GM20000 (cell line): Measurements from ENCODE around the gene MSANTD1.

Experiments
- DNase-seq: peaks from one replicate; pipeline ENCODE4 v3.0.0; 2012; ENCODE audit warnings: low spot score
- TF ChIP-seq, protein P1 (sequence below): IDR thresholded peaks from 2 replicates; pipeline ENCODE4 v1.5.1; 2012; ENCODE audit warnings: mild to moderate bottlenecking, control low read depth; ENCODE audit errors: extremely low read depth, missing control alignments

MSANTD1 gene

DNA sequence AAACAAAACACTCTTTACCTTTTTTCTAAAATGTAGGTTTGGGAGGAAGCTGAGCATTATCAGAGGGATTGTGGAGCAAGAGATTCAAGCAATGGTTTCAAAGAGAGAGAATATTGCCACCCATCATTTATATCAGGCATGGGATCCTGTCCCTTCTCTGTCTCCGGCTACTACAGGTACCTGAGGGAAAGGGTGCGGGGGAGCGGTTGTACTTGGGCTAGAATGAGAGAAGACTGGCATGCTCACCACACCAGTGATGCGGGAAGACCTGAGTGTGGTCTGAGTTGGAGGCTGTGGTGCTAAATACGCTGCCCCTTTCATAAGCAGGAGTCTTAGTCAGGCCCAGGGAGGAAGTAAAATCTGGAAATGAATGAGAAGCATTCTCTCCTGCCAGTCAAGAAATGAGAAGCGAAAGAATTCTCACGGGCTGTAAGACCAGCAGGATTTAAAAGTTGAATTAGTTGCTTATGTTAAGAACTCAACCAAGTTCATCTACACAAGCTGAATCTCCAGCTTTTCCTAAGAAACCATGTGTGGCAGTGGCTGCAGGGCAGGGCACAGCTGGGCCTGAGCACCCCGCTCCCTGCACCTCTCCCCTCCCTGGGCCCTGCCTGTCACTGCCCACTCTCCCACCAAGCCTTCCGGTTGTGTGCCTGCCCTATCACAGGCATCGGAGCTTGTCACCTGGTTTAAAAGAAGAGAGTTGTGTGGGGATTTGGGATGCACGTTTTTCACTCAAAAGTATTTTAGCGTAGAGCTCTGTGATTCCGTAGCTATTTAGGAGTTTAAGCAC lies 24.8 kb upstream of the MSANTD1 start:
- no peak for DNase-seq
- TF ChIP-seq, protein P1, sequence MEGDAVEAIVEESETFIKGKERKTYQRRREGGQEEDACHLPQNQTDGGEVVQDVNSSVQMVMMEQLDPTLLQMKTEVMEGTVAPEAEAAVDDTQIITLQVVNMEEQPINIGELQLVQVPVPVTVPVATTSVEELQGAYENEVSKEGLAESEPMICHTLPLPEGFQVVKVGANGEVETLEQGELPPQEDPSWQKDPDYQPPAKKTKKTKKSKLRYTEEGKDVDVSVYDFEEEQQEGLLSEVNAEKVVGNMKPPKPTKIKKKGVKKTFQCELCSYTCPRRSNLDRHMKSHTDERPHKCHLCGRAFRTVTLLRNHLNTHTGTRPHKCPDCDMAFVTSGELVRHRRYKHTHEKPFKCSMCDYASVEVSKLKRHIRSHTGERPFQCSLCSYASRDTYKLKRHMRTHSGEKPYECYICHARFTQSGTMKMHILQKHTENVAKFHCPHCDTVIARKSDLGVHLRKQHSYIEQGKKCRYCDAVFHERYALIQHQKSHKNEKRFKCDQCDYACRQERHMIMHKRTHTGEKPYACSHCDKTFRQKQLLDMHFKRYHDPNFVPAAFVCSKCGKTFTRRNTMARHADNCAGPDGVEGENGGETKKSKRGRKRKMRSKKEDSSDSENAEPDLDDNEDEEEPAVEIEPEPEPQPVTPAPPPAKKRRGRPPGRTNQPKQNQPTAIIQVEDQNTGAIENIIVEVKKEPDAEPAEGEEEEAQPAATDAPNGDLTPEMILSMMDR = no peak

DNA sequence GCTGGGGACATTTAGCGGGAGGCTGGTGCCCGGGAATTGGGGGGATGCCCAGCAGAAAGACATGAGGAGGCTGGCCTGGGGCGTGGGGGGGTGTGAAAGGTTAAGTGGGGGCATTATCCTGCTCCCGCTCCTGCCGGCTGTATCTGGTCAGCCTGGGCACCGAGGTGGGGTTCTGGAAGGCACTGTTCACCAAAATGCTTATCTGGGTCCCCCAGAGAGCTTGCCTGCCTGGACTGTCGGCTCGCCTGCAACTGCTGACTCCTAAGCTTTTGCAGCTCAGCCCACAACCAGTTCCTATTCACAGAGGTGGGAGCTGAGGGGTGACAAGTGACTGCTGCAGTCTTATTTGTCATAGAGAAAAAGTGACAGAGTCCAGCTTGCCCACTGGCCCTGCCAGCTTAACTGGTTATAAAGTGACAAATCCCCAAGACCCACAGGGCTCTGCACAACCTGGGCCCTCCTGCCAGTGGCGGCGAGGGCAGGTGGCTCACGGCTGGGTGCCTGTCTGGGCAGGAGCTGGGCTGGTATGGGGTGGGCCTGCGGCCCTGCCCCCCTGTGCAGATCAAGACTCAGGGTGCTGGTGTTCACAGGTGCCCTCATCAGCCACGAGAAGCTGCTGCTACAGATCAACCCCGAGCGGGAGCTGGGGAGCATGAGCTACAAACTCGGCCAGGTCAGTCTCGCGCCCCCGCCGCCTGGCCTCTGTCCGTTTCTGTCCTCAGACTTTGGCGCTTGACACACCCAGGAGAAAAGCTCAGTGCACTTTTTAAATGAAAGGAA lies 23.7 kb upstream of the MSANTD1 start:
- TF ChIP-seq, protein P1 = no peak
- no peak for DNase-seq

DNA sequence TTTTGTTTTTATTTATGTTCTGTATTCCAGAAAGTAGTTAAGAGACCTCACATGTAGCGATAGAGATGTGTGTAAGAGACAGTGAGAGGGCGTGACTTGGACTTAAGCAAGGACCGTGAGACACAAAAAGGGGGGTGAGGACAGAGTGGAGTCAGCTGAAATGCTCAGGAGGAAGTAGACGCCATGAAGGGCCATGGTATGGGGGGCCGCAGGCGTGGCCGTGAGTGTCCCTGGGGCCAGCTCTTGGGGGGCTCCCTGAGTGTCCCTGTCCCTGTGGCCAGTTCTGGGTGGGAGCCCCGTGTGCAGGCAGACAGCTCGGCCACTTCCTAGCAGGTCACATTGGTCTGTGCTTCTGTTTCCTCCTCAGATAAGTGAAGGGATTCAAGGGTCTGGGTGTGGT lies 23.0 kb upstream of the MSANTD1 start:
- TF ChIP-seq, protein P1 = no peak
- DNase-seq = no peak

DNA sequence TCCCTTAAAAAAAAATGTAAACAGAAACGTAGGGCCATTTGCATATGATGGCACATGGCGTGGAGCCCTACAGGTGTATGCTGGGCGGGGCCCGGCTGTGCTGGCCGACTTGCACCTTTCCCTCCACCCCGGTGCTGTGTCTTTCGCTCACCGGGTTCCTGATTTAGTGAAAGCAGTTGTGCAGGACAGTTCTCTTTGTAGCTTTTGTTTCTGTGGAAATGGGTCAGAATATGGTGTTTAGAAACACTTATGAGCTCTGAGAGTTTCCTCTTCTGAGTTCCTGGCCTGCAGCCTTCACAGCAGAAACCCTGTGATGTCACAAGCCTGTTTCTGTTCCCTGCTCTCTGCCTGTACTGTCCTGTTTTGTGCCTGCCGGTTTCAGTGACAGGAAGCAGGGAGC lies 22.5 kb upstream of the MSANTD1 start:
- no peak for DNase-seq
- TF ChIP-seq, protein P1 = no peak

DNA sequence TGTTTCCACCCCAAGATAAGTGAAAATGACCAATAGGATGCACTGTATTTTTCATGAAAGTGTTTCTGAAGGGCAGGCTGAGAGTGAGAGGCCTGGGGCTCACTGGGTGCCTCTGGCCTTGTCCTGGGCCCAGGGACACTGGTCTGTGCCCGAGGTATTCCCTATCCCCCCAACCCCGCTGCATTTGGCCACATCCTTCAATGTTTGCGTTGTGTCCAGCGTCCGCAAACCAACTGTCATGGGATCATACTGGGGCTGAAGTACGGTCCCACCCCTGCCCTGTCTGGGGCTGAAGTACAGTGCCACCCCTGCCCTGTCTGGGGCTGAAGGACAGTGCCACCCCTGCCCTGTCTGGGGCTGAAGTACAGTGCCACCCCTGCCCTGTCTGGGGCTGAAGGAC lies 22.0 kb upstream of the MSANTD1 start:
- TF ChIP-seq, protein P1 = no peak
- no peak for DNase-seq

DNA sequence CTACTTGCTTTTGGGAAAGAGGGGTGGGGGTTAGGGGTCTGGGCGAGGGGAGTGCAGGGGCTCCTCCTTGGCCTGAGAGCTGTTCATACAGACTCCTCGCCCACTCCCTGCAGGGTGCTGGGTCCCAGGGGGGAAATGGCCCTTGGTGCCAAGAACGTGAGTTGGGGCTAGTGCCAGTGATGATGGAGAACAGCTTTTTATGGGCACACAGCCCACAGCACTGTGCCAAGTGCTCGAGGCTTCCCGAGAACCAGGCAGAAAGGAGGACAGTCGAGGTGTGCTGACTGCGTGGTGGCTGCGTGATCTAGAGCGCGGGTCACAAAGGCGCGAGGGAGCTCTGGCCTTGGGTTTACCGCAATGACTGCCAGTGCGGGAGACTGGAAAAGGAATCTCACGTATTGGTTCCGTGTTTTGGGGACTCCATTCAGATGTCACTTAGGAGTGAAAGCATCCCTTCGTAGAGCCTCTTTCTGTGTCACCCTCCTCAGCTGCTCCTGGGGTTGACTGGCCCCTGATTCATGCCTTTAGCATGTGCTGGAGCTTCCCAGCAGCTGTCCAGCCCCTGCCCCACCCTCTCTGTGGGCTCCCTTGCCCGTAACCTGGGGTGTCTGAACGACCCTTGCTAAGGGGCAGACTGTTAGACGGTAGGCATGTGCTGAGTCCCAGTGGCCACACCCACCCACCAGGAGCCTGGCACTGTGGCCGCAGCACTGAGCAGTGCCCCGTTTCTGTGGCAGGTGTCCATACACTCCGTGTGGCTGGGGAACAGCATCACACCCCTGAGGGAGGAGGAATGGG lies 20.9 kb upstream of the MSANTD1 start:
- no peak for DNase-seq
- TF ChIP-seq, protein P1 = no peak
